GM21423 (cell line): ENCODE measurements around the gene SLC4A1AP.
"Not testable (repeated sequence)": the region's sequence is repeated elsewhere in the genome, so short reads cannot be mapped to it uniquely, and the experiment has no call there.

ENCODE experiments used
- ATAC-seq: cut with Tn5 transposase; IDR thresholded peaks from one replicate; pipeline ENCODE4 v1.9.1; 2021; ENCODE audit warnings: mild to moderate bottlenecking, moderate library complexity; ENCODE audit not compliant: unreplicated experiment

Gene SLC4A1AP

DNA sequence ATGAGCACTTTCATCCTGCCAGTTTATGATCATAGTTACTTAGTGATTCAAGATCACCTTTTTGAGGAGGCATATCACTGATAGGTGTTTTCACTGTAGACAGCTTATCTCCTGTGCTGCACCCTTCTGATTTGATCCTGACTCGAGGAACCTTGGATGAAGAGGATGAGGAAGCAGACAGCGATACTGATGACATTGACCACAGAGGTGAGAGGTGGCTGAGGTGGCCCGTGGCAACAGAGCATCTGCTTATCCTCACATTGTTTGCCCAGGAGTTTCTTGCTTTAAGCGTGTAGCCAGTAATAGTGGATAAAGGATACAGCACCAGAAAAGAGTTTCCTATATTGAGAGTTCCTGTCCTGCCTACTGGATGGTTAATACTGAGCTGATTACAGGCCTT, 16.0 kb upstream of the SLC4A1AP start:
- no peak for ATAC-seq

DNA sequence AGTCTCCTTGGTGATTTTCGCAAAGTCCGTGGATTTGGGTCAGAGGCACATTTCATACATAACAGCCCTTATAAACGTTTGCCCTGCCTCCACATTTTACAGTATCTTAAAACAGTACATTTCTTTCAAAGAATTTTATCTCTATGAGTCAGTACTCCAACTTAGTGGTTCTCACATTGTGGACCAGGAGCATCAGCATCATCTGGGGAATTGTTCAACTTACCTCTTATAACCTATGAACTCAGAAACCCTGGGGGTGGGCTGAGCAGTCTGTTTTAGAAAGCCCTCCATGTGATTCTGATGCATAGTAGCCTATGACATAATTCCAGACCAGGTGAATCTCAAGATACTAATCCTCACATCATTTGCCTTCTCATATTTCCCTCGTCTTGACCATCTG, 12.6 kb upstream of the SLC4A1AP start:
- no peak for ATAC-seq

DNA sequence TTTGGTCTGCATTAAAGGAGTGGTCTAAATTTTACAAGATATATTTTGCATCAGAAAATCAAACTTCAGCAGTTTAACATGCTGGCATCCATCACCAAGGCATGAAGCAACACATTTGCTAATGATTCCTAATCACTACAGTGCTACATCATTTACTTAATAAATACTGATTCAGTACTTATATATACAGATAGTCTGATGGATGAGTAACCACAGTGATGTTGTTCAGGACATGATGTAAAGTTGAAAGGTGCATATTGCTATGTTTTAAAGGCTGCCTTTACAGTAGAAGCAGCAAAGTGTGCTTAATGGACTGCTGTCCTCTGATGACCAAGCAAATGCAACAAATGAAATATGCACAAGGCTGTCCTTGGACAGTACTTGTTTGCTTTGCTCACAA, 11.3 kb upstream of the SLC4A1AP start:
- no peak for ATAC-seq

DNA sequence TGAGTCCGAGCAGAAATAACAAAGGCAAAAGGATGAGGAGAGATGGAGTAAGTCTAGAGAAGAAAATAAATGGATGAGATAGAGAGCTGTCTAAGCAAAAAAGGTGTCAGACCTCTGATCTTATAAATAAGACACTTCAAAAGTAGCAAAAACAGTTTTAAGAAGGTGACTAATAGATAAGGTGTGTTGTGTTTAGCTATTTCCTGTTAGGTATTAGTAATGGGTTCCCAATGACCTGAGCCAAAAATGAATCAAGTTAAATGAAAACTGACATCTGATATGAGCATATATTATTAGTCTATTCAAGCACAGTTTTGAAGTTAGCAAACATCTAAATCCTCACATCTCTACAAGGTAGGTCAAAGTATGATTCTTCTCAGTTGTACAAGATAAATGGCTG, 10.9 kb upstream of the SLC4A1AP start:
- no peak for ATAC-seq

DNA sequence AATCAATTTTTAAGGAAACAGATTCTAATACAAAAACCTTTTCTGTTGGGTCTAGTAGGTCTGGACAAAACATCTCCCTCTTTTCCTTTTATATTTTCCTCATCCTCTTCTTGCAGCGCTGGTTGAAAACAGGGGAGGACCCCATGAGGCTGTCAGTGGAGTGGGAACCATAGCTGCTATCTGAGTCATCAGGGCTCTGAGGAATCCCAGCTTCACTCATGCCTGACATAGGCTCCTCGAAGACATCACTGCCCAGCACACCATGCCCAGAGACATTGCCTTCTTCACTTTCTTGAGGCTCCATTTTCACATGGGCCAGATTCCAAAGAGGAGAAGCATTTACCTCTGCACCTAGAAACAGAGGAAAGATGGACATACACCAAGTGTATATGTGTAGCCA, 10.3 kb upstream of the SLC4A1AP start:
- no peak for ATAC-seq

DNA sequence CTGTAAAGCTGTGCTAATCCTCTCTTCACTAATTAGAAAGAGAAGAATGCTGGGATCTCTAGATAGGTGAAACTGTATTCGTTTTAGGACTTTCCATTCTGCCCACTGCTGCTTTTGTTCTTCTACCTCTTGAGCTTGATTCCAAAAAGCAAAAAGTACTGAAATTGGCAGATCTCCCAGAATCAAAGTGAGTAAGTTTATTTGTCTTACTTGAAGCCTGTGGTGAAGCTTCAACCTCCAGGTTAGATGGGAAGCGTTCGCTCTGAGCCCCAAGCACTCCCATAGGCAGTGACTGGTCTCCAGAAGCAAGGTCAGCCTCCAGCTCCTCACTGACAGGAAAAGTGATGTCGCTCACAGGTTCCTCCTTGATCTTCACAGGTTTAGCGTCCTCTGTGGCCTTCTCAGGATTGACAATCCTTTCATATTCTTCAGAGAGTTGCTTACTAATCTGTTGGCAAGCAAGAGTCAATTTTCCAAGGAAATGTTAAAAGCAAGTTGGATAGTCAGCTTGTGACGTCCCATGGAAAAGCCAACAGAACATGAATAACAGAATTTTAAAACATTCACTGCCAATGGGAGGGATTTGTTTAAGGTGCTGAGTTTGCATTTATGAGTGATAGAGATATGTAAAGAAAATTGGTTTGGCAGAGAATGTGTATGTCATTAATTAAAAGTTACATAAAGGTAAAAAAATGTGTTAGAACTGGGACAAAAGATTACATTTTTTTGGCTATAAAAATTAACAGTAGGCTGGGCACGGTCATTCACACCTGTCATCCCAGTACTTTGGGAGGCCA, 8.3 kb upstream of the SLC4A1AP start:
- ATAC-seq = no peak

DNA sequence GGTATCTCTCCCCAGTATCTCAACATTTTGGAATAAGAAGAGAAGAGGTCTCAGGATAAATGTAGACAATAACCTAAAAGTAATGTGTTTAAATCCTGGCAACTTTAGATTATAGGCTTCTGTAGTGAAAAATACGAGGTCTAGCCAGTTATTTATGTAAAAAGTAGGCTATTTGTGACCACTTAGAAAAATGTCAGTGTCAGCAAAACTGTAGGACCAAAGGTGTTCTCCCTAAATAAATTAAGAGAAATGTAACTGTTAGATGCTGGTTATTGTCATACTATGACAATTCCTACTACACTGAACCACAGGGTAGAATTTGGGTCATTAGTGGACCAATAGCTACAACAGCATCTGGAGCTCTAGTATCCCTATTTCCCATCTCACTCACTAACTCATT, 2.3 kb upstream of the SLC4A1AP start:
- no peak for ATAC-seq

DNA sequence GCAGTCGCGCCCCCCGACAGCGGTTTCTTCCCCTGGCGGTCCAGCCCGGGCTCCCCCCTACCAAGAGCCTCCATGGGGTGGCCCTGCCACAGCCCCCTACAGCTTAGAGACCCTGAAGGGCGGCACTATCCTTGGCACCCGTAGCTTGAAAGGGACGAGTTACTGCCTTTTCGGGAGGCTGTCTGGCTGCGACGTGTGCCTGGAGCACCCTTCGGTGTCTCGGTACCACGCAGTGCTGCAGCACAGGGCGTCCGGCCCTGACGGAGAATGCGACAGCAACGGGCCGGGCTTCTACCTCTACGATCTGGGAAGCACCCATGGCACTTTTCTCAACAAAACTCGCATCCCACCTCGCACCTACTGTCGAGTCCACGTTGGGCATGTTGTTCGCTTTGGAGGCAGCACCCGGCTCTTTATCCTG, 475 bp downstream of the SLC4A1AP start:
- no peak for ATAC-seq

DNA sequence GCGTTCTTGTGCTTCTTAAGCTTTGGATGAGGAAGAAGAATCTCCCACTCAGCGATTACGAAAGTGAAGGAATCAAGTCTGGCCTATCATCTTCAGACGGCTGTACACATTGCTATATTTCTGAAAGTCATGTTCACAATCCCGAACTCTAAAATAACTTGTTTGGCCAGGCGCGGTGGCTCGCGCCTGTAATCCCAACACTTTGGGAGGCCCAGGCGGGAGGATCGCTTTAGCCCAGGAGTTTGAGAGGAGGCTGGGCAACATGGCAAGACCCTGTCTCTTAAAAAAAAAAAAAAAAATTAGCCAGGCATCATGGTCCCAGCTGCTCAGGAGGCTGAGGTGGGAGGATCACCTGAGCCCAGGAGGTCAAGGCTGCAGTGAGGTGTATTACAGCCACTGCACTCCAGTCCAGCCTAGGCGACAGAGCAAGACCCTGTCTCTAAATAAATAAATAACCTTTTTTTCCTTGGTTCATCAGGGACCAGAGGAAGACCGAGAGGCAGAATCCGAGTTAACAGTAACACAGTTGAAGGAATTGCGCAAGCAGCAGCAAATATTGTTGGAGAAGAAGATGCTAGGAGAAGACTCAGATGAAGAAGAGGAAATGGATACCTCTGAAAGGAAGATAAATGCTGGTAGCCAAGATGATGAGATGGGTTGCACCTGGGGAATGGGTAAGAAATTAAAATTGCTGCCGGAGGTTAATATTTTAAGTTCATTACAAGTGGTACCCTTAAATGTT, 1.1 kb downstream of the SLC4A1AP start:
- ATAC-seq = no peak

DNA sequence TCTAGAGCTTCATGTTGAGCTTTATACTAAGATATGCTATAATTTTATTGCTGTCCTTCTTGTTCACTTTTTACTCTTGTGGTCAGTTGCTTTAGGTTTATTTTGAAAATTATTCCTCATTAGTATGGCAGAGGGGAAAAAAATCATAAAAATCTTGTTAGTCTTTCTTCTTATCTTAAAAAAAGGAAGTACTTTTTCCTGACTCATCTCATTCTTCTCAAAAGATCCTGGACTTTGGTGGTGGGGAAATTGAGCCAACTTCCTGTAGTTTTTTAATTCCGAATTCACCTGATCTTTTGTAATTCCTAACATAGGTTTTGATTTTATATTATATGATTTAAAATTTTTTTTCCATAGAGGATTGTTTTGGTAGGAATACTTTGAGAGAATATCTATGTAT, 3.8 kb downstream of the SLC4A1AP start:
- no peak for ATAC-seq

DNA sequence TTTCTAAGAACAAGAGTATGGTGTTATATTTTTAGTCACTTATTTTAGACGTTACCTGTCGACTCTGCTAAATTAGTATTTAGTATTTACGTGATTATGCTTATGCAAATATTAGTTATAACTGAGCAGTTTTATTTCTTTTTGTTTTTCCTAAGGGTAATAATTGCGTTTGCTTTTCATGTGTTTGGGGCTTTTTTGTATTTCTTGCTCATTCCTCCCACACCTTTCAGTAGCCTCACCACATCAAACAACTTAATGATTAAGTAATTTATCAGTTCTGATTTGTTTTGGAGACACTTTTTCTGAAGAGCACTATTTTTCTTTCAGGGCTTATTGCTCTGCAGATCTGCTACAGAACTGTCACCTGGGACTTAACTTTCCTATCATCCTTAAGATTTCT, 7.5 kb downstream of the SLC4A1AP start:
- no peak for ATAC-seq

DNA sequence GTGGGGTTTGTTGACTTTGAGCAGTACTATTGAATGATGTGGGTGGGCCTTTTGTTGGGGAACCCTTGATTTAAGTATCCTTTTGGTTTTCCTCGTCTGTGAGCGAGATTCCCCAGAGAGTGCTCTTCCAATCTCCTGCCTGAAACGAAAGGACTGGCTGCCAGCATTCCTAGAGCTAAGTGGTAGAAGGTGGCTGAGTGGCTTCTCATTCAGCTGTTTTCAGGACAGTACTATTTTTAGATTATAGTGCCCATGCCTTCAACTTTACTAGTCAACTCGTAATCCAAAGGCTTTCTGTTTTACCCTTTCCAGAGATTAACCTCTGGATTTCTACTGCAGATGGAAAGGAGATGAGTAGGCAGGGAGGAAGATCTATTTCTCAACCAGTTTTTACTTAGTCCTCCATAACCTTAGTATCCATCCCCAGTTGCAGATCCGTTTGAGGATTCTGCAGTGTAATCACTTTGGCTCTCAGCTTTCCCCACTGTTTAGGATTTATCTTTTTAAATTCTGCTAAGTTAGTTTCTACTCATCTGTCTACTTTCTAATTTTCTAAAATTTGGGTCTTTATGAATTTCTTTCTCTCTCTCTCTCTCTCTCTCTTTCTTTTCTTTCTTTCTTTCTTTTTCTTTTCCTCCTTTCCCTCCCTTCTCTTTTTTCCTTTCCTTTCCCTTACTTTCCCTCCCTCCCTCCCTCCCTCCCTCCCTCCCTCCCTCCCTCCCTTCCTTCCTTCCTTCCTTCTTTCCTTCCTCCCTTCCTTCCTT, 9.2 kb downstream of the SLC4A1AP start:
- ATAC-seq = no peak

DNA sequence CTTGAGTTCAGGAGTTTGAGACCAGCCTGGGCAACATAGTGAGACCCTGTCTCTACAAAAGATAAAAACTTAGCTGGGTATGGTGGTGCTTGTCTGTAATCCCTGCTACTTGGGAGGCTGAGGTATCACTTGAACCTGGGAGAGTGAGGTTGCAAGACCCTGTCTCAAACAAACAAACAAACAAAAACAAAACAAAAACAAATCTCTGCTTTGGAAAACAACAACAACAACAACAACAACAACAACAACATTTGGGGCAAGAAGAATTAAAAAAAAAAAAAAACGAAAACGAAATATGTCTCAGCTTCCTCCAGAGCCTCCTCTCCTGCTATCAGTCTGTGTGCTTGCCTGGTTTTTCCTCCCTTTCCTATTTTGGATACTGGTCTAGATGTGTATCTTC, 16.9 kb downstream of the SLC4A1AP start:
- ATAC-seq = no peak

DNA sequence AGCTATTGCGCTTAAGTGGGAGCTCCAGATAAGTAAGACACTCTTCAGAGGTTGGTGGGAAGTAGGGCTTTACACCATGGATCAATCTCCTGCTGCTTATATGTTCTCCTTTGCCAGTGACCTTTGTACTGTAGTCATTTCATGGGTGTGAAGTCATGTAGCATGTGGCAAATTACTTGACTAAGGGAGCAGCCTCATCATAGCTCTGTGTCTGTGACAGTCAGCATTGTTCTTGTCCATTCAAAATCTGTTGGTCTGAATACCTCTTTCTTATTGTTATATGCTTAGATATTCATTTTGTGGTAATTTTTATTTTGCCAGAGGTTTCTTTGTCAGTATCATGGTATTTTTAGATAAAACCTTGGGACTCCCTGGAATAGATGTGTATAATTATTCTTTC, 18.2 kb downstream of the SLC4A1AP start:
- no peak for ATAC-seq

DNA sequence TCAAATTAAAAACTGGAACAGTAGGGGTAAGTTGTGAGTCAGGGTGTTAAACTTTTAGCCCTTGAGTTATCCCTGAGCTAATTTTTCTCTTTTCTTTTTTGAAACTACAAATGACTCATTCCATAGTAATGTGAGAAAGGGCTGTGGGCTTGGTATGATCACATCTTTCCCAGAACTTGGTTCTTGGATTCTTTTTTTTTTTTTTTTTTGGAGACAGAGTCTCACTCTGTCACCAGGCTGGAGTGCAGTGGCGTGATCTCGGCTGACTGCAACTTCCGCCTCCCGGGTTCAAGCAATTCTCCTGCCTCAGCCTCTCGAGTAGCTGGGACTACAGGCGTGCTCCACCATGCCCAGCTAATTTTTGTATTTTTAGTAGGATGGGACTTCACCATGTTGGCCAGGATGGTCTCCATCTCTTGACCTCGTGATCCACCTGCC, 18.7 kb downstream of the SLC4A1AP start:
- ATAC-seq = not testable (repeated sequence)

DNA sequence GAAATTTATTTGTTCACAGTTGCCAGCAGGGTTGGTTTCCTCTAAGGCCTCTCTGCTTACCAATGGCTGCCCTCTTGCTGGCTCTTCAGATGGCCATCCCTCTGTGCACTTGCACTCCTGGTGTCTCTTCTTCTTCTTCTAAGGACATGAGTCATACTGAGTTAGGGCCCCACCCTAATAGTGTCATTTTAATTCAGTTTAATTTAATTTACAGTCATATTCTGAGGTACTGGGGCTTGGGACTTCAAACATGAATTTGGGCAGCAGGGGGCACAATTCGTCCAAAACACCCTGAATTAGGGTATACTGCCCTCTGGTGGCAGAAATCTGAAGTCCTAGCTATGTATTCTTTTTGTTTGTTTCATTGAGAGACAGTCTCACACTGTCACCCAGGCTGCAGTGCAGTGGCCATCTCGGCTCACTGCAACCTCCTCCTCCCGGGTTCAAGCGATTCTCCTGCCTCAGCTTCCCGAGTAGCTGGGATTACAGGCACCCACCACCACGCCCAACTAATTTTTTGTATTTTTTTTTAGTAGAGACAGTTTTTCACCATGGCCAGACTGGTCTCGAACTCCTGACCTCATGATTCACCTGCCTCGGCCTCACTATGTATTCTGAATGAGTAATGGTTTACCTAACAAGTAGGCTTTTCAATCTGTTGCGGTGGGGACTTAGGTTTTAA, 19.8 kb downstream of the SLC4A1AP start:
- no peak for ATAC-seq

DNA sequence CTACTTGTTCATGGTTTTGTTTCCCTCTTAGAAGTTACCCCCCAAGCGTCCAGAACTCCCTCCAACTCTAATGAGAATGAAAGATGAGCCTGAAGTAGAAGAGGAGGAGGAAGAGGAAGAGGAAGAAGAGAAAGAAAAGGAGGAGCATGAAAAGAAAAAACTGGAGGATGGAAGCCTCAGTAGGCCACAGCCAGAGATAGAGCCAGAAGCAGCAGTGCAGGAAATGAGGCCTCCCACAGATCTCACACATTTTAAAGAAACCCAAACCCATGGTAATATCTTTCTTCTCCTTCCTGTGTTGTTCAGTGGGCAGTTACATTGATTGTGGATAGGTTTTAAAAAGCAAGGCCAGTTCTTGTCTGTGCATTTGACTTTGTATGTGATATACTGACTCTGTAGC, 21.3 kb downstream of the SLC4A1AP start:
- not testable (repeated sequence) for ATAC-seq

DNA sequence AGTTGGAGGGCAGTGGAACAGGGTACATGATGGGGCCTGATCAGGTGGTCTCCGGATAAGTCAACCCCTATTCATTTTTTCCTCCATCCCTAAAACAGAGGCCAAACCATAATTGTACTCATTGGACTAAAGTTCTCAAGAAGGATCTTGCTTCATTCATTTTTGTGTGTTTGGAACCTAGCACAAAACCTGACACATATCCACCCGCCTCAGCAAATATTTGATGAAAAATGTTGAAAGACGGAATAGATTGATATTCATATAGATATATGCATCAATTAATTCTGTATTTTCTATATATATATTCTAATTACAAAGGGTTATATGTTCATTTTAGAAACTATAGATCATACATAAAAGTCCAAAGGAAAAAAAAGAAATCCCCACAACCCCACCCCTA, 21.9 kb downstream of the SLC4A1AP start:
- ATAC-seq = no peak

DNA sequence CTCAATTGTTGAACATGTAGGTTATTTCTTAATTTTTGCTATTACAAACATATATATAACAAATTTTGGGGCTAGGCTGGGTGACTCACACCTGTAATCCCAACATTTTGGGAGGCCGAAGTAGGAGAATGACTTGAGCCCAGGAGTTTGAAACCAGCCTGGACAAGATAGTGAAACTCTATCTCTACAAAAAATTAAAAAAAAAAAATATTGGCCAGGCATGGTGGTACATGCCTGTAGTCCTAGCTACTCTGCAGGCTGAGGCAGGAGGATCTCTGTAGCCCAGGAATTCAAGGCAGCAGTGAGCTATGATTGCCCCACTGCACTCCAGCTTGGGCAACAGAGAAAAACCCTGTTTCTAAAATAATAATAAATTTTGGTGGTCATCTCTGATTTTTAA, 23.5 kb downstream of the SLC4A1AP start:
- ATAC-seq = no peak

DNA sequence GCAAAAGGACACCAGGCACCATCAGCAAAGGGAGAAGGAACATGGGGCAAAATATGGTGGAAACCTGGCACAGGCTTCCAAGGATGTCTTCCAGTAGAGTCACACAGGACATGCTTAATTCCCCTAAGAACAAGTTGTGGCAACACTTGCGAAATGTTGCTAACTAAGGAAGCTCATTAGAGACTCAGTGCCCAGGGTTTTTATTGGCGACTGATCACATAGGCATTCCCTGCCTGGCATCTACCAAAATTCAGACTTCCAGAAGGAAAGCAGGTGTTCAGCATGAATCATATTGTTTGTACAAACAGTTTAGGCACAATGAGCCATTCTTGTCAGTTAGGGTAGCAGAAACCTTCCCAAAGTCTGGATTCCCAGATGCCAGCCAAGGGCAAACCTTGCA, 25.7 kb downstream of the SLC4A1AP start:
- no peak for ATAC-seq

DNA sequence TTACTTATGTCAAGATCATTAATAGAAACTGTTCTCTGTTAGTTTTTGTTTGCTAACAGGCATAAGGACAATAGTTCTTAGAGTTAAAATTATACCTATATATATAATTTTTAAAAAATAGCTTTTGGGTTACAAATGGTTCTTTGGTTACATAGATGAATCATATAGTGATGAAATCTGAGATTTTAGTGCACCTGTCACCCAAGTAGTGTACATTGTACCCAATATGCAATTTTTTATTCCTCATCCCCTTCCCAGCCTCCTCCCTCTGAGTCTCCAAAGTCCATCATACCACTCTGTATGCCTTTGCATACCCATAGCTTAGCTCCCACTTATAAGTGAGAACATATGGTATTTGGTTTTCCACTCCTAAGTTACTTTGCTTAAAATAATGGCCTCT, 26.4 kb downstream of the SLC4A1AP start:
- no peak for ATAC-seq
